Stimulated activated CD8-positive, alpha-beta memory T cell treated with anti-CD3 and anti-CD28 coated beads, Interleukin-12 subunit alpha, Interleukin-12 subunit beta, amount 100 ng/mL, for 1 hour (primary cell): ENCODE measurements around the gene HDAC6.

Experiments
- DNase-seq: peaks from one replicate; pipeline ENCODE4 v3.0.0-alpha.2; 2020; ENCODE audit warnings: low read depth

Gene HDAC6

GRCh38 chrX:48801280-48802088 lies at the start of gene HDAC6:
Gene HDAC6, plus strand, starts transcription at chrX:48802067. Its CDS starts 626 bp downstream, at chrX:48802693.
- DNase-seq: peak; percentile 85

DNA sequence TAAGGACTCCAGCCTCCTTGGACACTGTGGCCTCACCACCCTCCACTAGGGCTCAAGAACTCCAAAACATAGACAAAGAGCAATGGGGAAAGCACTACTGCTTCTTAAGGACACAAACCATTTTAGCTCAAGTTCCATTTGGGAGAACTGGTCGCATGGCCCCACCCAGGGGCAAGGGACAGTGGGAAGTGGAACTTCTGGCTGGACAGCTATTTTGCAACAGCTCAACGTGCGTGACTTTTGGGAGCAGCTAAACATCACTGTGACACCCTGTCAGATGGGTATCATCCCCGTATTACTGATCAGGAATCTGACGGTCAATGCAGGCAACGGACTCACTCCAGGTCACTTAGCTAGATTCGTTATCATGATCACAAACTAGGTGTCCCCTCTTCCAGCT lies 49.4 kb upstream of the HDAC6 start:
- no peak for DNase-seq

- DNase-seq: no peak
These were observed 48.1 kb upstream of the HDAC6 start for GRCh38 chrX:48753708-48754228.

DNA sequence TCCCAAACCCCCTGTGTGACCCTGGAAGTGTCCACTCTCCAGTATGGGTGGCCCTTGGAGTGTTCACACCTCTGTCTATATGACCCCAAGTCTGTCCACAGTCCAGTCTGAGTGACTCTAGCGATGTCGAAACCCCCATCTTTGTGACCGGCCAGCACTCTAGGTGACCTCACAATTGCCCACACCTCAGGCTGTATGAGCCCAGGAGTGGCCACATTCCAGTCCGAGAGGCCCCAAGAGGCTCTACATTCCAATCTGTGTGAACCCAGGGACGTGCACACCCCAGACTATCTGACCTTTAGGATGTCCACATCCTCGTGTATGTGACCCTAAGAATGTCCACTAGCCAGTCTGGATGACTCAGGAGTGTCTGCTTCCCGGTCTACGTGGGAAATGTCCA lies 47.6 kb upstream of the HDAC6 start:
- DNase-seq: no peak

DNA sequence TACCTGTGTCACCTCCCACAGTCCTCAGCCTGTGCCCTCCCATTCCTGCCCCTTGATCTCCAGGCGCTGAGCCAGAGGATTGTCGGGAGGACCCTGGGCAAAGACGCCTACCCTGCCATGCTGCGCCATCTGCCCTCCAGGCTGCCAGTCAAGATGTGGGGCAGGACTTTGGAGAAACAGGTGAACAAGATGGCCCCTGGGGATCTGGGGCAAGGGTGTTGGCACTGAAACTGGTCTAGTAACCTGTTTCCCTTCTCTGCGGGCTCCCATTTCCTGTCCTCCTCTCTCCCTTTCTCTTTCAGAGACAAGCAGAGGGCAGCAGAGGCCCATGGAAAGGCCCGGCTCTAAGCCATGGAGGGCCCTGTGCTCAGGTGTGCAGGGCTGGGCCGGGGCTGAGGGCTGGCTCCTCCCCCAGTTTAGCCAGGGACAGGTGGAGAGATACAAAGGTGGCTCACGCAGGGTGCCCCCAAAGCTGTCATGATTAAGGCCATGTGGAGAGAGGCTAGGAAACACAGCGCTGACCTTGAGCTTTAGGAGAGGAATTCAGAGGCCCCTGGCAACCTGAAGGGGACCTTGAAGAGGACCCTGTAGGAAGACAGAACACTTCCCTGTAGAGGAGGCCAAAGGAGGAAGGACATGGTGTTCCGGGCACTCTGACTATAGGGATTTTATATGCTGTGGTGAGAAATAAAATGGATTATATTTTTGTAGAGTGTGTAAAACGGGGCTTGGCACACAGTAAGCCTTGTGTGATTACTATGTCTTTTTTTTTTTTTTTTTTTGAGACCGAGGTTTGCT lies 40.0 kb upstream of the HDAC6 start, which contains the start of gene GLOD5:
TSS of gene GLOD5 (plus strand) at position 74 of the 798 bp plus-strand sequence. CDS start at position 118, 44 bp downstream.
- no peak for DNase-seq

DNA sequence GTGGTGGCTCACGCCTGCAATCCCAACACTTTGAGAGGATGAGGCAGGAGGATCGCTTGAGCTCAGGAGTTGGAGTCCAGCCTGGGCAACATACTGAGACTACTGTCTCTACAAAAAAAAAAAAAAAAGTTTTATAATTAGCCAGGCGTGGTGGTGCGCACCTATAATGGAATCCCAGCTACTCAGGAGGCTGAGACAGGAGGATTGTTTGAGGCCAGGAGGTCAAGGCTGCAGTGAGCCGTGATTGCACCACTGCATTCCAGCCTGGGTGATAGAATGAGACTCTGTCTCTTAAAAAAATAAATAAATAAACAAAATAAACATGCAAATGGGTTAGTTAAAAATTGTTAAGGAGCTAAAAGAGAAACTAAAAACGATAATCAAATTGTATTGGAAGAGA lies 32.6 kb upstream of the HDAC6 start:
- DNase-seq: no peak

DNA sequence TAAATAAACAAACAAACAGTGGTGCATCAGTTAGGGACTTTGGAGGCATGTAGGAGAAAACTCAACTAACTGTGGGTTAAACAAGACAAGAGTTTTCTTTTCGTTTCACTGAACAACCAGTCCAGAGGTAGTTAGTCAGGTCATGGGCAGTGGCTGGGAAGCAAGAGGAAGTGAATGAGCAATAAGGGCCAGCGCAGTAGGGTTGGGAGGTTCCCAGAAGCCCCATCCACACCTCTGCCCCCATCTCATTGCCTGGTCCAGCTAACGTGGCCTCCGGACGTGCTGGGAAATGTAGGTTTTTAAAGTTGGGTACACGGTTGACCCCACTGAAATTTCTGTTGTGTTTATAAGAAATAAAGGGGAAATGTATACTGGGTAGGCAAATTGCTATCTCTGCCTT lies 31.6 kb upstream of the HDAC6 start:
- DNase-seq: no peak

DNA sequence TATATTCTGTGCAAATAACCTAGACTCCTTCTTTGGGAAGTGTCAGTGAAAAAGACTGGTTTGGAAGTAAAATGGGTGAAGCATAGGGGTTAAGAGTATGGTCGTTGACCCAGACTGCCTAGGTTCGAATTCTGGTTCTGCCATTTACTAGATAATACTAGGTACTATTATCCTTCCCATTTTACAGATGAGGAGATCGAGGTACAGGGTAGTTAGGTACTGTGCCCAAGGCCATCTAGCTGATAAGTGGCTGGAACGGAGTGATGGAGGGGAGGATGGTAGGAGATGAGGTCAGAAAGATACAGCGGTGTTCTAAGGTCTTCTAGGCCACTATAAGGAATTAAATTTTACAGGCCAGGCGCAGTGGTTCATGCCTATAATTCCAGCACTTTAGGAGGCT lies 29.3 kb upstream of the HDAC6 start:
- no peak for DNase-seq

- DNase-seq: no peak
These were observed 24.9 kb upstream of the HDAC6 start for GRCh38 chrX:48776818-48777439.

- DNase-seq: no peak
These were observed 22.5 kb upstream of the HDAC6 start for GRCh38 chrX:48779399-48779798.

GRCh38 chrX:48781705-48782104 lies 20.2 kb upstream of the HDAC6 start:
- no peak for DNase-seq

DNA sequence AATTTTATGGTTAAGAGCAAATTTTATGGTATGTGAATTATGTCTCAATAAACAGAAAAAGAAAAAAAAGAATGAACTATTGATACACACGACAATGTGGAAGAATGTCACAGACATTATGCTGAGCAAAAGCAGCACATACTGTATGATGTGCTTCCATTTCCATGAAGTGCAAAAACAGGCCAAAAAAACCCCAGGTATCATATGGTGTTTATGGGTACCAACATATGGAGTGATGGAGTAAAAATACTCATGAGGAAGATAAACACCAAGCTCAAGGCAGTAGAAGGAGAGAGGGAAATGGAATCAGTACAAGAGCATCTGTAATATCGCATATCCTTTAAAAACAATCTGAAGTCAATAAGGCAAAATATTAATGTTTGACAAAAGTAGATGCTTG lies 19.7 kb upstream of the HDAC6 start:
- DNase-seq: no peak

DNA sequence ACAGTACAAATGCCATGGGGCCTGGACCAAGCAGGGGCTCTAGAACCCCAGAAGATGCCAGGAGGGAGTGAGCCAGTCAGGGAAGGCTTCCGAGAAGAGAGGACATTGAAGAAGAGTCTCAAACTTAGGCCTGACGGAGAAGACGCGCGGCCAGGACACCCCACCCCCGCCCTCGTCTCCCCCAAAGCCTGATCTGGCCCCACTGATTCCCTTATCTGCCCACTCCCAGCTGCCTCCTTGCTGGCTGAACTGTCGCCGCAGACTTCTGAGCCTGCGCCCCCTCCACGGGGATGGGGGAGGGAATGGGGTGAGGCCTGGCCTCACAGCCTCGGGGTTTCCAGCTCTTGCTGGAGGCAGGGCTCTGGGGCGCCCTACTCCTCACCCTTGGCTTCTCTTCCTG lies 19.1 kb upstream of the HDAC6 start:
- no peak for DNase-seq

- no peak for DNase-seq
These were observed 17.1 kb upstream of the HDAC6 start for GRCh38 chrX:48784726-48785125.

- DNase-seq: no peak
These were observed 16.7 kb upstream of the HDAC6 start for GRCh38 chrX:48785186-48785539.

GRCh38 chrX:48785540-48786214 lies 16.2 kb upstream of the HDAC6 start:
- DNase-seq: no peak

- no peak for DNase-seq
These were observed 15.5 kb upstream of the HDAC6 start, which contains the start of gene GATA1 for GRCh38 chrX:48786341-48786800. Gene GATA1, plus strand, starts transcription at chrX:48786590. Its CDS starts 4,520 bp downstream, at chrX:48791110.

- no peak for DNase-seq
These were observed 14.9 kb upstream of the HDAC6 start for GRCh38 chrX:48786825-48787504.

DNA sequence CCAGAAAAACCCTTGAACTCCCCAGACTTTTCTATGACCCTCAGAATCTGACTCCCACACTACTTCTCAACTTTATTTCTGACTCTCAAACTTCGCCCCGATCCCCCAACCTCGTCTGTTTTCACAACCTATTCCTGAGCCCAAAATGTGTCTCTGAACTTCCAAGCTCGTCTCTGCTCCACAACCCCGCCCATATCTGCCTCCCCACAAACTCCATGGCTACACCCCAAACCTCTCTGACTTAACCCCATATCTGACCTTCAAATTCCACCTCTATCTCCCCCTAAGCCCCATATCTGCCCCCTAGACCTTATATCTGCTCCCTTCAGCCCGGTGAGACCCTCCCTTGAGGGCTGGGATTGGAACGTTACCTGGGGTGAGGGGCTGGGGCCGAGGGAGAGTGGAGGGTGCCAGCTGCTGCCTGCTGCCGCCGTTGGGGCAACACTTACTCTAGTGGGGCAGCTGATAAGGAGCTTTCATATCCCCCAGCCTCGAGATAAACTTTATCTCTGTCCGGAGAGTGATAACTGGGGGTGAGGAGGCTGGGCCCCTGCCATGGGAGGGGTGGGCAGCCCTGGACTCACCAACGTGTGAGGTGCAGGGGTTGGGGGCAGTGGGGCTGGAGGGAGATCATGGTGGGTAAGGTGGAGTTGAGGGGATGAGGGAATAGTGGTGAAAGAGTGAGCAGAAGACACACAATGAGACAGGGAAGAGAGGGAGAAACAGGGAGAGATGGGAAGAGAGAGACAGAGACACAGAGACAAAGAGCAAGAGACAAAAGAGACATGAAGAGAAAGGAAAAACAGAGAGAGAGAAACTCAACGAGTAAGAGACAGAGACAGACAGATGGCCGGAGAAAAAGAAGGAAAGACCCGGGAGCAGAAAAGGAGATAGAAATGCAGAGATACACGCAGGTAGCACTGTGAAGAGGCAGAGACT lies 14.1 kb upstream of the HDAC6 start:
- no peak for DNase-seq
